AG10803 (cell line): ENCODE measurements around the gene SMAD2.

ENCODE experiments used
- DNase-seq: peaks from one replicate; pipeline ENCODE4 v3.0.0; 2010; ENCODE audit warnings: low read depth
- H3K4me3 ChIP-seq: 2 replicates; pipeline ENCODE4 v1.5.1; 2011; ENCODE audit warnings: mild to moderate bottlenecking, low read length, control low read depth
- TF ChIP-seq, protein P1 (sequence below): conservative IDR thresholded peaks from 2 replicates; pipeline ENCODE4 v1.5.1; 2011; ENCODE audit warnings: mild to moderate bottlenecking, low read length, control low read depth, inconsistent platforms

SMAD2 gene

DNA sequence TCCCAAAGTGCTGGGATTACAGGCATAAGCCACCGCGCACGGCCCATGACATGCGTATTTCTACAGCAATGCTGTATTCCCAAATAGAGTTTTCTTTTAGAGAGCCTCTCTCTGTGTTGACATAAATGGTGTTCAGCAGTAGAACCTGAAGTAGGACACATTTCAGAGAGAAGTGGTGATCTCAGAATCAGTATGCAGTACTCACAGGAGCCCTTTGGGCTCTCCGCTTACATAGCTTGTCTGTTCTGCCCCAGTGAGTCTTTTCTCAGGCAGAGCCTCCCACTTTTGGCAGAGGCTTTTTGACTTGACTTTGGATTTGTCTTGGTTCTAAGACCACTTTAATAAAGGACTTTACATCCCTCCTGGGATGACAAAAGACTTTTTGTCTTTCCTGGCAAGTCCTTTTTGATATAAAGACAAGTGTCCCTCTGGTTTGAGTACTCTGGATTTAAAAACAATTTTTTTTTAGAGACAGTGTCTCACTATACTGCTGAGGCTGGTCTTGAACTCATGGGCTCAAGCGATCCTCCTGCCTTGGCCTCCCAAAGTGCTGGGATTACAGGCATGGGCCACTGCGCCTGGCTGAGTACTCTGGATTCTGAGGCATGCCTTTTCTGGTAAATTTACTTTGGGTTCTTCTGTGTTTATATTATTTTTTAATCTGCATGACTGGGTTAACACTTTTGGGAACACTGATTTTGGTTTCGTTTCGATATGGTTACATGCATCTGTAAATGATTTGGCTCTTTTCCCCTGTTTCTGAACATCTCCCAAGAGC lies 113.3 kb downstream of the SMAD2 start:
- TF ChIP-seq, protein P1, sequence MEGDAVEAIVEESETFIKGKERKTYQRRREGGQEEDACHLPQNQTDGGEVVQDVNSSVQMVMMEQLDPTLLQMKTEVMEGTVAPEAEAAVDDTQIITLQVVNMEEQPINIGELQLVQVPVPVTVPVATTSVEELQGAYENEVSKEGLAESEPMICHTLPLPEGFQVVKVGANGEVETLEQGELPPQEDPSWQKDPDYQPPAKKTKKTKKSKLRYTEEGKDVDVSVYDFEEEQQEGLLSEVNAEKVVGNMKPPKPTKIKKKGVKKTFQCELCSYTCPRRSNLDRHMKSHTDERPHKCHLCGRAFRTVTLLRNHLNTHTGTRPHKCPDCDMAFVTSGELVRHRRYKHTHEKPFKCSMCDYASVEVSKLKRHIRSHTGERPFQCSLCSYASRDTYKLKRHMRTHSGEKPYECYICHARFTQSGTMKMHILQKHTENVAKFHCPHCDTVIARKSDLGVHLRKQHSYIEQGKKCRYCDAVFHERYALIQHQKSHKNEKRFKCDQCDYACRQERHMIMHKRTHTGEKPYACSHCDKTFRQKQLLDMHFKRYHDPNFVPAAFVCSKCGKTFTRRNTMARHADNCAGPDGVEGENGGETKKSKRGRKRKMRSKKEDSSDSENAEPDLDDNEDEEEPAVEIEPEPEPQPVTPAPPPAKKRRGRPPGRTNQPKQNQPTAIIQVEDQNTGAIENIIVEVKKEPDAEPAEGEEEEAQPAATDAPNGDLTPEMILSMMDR: no peak

GRCh38 chr18:47815486-47816270 lies 114.8 kb downstream of the SMAD2 start:
- H3K4me3 ChIP-seq: no peak overlapping the region
- no peak for DNase-seq
- TF ChIP-seq, protein P1: no peak

More for the DNA sequence above, 113.3 kb downstream of the SMAD2 start:
- H3K4me3 ChIP-seq: peak overlapping the region; percentile 2
- DNase-seq: peak; percentile 21

GRCh38 chr18:47809420-47809819 lies 121.0 kb downstream of the SMAD2 start:
- no peak overlapping the region for H3K4me3 ChIP-seq
- TF ChIP-seq, protein P1: no peak
- DNase-seq: no peak

- DNase-seq: no peak
- no peak overlapping the region for H3K4me3 ChIP-seq
- TF ChIP-seq, protein P1: no peak
Observed at GRCh38 chr18:47802802-47803201, 127.7 kb downstream of the SMAD2 start.

DNA sequence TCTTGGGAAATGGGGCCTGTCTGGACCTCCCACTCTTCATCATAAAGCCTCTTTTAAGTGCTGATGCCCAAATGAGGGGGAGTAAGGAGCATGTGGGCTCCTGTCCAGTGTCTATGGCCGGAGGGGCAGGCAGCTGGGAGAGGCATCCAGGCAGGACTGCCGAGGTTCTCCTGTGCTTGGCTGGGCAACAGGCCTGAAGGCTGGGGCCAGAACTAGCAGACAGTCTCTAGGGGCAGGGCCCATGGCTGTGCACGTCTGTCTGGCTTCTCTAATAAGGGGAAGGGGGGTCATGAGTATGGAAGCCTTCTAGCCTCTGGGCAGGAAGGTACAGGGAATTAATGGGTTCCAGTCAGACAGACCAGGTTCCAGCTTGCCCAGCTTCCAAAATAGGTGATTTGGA lies 128.6 kb downstream of the SMAD2 start:
- TF ChIP-seq, protein P1: no peak
- H3K4me3 ChIP-seq: no peak overlapping the region
- DNase-seq: no peak

- H3K4me3 ChIP-seq: no peak overlapping the region
- TF ChIP-seq, protein P1: no peak
- DNase-seq: no peak
Observed at GRCh38 chr18:47800756-47801155, 129.7 kb downstream of the SMAD2 start.
